GM18868 (cell line): ENCODE data around the gene MTCL1.

Experiments used
- ATAC-seq: cut with Tn5 transposase; IDR thresholded peaks from one replicate; pipeline ENCODE4 v1.9.1; 2021; ENCODE audit warnings: mild to moderate bottlenecking, moderate library complexity; ENCODE audit not compliant: unreplicated experiment

Gene MTCL1

DNA sequence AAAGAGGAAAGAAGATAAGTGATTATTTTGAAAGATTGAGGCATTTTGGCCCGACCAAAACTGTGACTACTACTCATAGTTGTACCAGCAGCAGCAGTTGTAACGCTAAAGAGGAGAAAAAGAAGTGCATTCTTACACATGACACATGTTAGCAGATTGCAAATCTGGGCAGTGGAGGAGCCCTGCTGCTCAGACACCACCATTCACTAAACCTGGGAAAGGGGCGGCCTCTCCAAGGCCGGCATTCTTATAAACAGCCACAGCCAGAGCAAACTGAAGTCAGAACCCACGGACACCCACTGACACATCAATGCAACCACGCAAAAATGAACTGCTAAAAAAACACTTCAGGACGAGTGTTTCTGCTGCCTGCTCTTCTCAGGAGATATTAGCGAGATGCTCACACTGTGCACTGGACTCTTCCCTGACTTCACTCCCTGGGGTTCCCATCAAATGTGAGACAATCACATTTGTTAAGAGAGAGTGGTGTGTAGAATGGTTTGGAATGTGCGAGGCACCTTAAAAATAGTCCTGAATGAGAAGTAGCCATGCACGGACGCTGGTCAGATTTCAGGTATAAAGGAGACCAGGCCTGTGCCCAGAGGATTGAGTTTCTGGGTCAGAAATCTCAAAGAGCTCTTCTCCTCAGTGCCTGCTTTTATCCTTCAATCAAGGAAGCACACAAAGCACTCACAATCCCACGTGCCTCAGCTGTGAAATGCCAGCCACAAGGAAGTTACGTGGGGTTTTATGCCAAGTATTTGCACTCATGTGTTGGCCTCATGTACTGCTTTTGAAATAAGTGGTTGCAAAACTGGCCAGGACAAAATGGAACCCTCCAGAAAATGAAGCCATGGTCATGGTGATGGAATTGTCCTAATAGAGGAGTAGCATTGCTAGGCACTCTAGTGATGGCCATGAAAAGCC, 83.4 kb downstream of the MTCL1 start:
- ATAC-seq = no peak

DNA sequence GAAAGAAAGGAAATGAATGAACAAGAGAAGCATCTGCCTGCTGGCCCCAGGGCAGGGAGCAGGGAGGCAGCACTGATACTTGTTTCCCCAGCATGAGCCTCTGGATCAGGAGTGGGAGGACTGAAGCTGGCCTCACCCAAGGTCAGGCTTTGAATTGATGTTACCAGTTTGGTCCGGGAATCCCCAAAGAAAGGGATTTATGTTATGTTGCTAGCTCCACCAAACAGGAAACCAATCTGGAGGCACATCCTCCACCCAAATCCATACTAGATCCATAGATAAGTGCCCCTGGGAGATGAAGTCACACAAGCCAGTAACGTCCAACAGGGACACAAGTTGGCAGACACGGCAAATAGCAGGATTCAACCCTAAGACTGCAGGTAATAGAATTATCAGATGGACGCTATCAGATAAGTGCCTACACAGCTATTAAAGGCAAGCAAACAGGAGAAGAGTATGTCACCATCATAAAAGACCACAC, 85.9 kb downstream of the MTCL1 start:
- no peak for ATAC-seq

DNA sequence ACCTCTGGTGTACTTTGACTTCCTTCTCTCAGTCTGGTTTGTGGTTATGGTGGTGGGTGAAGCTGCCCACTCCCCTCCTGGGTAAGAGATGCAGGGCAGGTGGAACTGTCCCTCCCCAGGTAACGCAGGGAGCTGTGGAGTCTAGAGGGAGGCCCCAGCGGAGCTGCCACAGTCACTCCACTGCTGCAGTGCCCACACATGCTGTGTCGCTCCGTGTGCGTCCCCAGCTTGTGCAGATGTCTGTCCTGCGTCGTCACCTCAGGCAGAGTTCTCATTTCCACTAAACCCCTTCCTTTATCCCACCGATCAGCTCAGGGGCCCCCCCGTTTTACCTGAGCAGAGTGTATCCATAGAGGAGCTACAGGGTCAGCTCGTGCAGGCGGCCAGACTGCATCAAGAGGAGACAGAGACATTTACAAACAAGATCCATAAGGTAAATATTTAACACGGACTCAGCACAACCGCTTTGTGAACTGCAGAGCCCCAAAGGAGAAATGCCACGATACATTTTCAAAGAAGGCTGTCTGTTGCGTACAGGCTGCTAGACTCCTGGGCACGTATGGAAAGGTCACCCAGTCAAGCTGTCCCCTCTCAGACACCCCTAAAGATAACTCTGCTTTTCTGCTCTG, 87.4 kb downstream of the MTCL1 start:
- no peak for ATAC-seq

DNA sequence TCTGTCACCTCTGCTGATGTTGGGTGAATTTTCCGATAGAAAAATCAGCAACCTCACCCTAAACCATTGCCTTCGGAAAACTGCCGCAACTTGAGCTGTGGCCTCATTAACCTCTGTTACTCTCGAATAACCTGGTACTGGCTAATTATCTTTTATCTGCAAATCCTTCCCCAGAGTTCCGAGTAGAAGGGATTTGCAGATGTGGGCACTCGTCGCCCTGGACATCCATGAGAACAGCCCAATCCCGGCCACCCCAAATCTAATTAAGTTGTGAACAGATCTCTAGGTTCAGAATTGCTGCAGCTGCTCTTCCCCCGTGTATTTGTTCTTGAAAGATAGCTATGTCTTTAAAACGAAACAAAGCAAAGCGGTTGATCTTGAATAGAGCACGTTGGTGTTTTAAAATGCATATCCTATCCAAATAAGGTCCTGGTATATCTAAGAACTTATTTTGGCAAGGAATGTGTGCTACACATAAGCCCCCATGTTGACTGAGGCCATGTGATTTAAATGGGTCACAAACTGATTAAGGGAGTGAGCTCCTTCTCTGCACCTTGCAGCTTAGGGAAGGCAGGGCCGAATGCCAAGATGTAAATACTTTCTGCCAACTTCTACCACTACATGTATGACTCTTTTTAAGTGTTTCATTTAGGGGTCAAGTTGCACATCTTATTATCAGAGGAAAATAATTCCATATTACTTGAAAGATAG, 88.2 kb downstream of the MTCL1 start:
- no peak for ATAC-seq

DNA sequence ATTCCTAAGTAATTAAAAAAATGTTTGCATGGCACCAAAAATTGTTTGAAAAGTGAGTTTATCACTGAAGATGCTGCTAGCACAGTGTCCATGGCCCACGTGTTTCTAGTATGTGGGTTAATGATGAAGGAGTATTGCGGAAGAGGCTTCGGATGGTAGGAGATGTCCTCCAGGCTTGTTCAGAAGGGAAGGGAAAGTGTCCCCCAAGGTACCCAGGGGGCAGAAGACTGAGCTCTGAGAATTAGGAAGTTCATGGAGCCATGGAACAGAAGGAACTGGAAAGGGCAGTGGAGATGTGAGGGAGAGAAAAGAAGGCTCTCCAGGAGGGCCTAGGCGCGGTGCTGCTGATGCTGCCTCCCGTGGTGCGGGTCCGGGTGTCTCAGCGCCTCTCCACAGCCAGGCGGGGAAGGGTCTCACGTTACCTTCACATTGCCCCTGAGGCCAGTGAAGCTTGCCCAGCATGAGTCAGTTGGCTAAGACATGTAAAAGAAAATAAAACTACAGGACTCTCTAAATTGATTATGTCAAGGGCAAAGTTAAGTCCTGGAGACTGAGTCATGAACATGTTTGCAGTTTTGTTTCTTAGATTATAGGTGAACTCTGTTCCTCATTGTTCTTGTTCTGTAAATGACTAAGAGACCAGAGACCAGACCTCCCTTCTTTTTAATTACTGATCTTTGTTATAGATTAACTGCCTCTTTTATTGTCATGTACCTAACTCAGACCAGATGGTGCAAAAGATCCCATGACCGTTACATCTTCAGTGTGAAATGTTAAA, 89.0 kb downstream of the MTCL1 start:
- no peak for ATAC-seq

DNA sequence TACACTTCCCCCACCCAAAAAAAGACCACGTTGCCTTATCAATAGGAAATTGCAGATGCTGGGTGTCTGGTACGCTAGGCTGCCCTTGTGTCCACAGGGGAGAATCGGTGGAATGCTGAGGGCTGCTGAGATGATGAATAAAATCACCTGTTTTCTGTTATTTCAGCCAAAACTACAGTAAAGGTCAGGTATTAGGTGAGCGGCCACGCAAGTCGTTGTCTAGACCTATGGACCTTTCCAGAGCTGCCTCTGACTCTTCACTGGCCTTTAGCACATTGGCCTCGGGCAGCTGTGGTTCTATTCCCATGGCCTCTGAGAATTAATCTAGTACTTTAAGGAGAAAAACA, 89.6 kb downstream of the MTCL1 start:
- no peak for ATAC-seq

DNA sequence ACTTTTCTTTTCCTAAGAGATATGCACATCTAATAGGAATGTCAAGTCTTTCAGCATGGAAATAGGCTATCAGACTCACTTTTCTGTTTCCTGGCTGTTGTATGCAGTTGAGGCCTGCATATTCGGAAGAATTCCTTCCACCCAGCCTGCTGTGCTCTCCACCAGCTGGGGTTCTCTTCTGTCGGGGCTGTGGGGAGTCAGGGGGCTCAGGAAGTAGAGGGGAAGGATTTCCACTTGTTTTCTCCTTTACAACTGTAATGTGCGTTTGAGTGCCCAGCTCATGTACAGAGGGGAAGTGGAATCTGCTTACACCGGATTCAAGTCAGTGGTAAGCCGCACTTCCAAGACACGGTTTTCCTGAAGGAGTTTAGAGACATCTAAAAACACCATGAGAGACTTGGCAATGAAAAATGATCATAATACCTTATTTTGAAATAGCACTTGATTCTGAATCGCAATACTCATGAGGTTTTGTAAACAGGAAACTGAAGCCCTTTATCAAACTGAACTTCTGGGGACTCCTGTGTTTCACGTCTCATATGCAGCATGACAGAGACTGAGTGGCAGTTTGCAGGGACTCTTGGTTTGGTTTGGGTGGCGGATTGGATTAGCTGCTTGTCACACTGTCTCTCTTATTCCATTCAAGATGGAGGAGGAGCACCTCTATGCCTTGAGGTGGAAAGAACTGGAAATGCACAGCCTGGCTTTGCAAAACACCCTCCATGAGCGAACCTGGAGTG, 90.4 kb downstream of the MTCL1 start:
- no peak for ATAC-seq

DNA sequence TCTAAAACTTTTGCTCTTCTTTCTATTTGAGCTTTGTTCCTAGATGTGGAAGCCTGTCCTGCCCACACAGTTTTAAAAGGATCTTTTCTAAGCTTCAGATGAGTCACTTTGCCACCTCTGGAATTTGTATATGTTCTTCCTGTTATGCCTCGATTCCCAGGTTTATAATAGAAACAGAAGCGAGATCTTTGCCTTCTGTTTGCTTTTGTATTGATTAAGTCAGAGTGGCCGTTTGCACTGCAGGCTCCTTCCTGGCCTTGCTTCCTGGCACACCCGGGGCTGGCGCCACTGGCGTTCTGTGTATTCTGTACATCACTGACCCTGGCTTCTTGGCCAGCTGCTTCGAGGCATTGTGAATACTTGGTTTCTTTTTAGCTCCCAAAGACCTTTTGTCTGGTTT, 91.8 kb downstream of the MTCL1 start:
- no peak for ATAC-seq

DNA sequence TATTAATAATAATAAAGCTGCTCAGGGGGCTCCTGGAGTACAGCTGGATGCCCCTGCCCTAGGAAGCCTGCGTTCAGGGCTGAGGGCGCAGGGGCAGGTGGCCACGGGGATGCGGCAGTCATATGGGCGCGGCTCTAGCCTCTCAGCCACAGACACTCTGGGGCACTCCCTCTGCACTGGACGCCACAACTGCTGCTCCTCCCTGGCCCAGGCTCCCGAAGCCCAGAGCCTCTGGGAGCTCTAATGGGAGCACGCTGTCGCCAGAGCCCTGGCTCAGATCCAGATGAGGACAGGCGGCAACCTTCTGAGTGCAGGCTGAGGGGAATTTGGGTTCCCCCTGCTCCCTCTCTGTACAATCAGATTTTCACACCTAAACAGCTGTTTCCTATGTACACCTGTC, 93.6 kb downstream of the MTCL1 start:
- ATAC-seq = no peak

DNA sequence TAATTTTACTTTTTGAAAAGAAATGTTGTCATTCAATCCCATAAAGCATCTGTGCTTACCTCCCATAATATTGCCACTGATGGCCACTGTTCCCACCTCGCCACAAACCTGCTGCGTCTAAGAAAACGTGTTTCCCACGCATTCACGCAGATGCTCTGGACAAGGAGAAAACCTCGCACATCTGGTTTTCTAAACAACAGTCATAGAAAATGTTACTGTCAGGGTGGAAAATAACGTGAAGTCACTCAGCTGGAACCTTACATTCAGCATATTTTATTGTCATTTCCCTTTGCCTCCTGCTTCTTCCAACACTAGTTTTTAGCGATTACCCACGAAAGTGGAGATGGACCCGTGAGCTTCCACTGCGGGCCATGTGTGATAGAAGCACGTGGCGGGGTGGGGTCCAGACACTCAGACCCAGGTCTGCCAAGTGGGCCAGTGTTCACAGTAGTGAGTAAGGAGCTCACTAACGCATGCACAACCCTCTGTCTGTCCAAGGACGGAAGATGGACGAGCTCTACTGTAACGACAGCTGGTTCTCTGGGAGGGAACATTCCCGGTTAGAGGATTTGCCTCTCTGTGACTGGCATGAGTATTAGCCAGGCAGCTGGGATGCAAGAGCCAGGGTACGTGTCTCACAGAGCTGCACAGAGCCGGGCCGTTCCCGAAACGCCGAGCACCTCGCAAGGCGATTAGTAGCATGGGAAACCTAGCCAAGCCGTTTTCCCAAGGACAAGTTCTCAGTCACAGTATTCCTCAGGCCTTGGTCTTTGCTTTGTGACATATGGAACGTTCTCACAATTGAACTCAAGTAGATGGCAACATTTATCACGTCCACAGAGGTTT, 94.5 kb downstream of the MTCL1 start:
- ATAC-seq = no peak

DNA sequence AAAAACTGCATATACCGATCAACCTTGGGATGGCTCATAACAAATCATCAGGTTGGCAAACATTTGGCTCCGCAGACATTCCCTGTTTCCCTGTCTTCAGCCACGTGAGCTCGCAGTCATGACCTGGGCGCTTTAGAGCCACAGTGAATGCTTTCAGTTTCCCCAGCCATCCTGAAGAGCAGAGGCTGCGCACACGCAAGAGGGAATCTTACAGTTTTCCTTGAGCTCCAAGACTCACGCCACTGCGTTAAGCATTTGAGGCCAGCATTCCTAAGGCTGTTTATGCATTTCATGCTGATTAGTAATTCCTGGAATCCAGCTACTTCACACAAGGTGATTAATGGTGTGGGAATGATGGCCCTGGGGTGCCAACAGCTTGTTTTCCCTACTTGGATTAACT, 95.1 kb downstream of the MTCL1 start:
- no peak for ATAC-seq

DNA sequence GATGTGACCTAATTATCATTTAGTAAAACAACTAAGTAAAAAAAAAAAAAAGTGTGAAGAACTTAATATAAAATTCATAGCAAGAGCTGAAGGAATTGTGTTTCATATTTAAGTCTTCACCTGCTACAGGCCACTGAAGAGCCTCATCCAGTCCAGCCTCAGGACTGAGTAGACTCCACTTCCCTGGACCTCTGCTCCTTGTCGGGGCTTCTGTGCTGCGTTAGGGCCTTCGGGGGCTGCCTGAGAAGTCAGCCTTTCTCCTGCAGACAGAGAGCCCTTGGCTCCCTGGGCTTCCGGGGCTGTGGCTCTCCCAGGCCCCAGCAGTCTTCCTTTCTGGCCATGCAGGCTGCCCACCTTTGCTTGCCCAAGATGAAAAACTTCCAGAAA, 95.5 kb downstream of the MTCL1 start:
- ATAC-seq = no peak

DNA sequence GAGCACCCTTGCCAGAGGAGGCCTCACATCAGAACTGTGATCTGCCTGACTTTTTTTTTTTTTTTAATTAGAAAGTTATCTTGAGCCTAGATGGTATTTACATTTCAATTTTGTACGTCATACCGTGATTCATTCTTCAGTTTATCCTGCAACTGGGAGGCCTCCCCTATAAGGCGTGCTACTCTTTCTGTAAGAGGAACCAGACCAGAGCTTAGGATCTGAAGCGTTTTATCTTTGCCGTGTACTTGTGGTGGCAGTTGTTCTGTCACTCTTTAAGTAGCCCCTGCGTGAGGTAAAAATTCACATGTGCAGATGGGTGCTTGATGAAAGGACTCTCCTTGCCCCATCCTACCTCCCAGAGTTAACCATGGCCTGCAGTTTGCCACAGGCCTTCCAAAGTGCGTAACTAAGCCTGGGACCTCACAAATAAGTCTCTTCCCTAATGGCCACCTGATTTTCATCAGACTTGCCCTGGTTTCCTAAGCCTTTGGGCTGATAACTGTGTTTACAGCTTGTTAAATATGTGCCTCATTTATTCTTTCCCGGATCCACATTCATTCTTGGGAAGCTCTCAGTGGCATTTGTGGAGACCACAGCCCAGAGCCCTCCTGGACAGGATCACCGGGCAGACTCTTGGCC, 96.0 kb downstream of the MTCL1 start:
- no peak for ATAC-seq

DNA sequence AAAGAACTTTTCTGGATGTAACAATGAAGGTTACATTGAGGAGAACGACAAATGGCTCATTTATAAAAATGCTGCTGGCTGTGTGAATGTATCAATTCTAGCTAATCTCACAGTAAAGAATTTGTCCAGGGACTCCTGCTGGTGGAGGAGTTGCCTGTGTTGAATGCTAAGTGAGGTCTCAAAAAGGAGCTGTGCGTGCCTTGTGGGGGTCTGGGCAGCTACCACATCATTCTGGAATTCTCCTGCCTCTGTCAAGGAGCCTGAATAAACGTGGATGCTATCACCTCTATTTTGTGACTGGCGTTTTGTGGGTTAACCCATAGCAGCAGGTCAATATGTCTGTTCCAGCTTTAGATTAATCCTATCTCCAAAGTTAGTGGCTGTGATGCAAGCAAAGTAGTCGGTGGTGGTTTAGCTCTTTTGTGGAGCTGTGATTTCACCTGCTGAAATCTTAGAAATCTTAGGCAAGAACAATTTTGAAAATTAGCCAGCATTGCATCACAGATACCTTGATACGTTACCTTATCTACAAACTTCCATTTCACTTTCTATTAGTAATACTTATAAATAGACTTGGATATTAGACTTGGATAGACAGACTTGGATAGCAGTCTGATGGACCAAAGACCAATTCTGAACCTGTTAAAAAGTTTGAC, 96.8 kb downstream of the MTCL1 start:
- no peak for ATAC-seq

DNA sequence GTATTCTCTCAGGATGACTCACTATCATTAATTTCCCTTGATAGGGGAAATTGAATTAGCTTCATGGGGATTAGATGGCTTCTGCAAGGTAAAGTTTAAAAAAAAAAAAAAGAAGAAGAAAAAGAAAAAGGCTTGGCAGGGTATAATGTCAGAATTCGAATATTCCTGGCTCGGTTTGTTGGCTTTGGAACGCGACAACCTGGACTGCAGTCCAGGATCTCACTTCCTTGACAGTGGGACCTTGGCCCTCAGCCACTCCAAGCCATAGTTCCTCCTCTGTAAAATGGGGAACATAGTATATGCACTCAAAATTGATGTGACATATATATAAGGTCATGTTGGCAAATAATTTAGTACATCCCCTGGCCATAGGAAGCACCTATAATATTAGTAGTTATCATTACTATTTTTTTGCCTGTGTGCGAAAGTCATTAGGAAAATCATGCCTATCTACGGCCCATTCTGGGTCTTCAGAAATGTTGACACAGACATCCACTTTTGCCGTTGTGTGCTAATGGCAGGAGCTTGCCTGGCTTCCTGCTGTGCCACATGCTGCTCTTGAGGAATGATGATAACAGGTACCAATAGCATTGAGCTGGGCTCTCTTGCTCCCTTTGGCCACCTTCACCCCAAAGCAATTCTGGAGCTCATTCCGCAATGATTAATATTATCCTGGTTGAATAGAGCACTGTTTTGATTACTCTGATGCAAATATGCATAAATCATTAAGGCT, 97.9 kb downstream of the MTCL1 start:
- ATAC-seq = no peak

DNA sequence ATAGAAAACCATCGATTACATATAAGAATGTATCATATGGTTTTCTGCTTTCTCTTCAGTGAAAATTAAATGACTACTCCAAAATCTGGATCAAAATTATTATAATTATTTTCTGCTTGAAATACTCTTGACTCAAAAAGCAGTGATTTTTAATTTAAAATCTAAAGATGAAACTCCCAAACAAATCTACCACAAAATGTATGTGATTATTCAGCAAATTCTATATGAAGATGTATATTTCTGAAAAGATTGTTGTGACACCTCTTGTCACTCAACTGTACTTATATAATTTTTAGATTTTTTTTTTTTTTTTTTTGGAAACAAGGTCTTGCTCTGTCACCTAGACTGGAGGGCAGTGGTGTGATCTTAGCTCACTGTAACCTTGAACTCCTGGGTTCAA, 98.6 kb downstream of the MTCL1 start:
- ATAC-seq = no peak

DNA sequence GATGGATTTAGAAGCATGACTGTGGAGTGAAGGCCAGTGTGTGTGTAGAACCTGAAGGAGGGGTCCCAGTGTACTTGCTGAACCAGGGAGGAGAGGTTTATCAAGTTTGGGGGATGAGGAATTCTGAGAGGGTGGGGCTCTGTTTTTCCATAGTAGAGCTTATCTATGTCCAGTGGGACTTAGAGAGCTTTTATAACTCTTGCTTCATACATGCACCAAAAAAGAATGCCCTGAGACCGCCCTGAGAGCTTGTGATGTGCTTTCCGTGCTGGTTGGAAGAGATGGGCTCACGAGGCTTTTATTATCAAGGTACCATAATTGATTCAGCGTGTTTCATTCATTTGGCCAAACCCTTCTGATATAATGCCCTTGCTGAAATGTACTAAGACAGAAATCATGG, 100.2 kb downstream of the MTCL1 start:
- no peak for ATAC-seq
